LHCN-M2 (cell line): ENCODE results near the gene BNC2. TPM values are rescaled to one million over a fixed set of nuclear protein-coding genes. Genes with fewer than 3 reads are reported as not detected.
A peak's percentile ranks its signal among the peaks of the same experiment; 100 is the strongest.

Experiments used
- DNase-seq: peaks from one replicate; pipeline ENCODE4 v3.0.0-alpha.2; 2012; ENCODE audit warnings: low read depth
- total RNA-seq: library from RNA; depleted of rRNA; stranded (reverse); fragments of >200 nt; gene quantifications from 2 replicates; pipeline ENCODE4 v1.2.3, GENCODE V29; 2014

BNC2 gene
- total RNA-seq, 1 experiment from 2014 or later: 23.8 TPM

DNA sequence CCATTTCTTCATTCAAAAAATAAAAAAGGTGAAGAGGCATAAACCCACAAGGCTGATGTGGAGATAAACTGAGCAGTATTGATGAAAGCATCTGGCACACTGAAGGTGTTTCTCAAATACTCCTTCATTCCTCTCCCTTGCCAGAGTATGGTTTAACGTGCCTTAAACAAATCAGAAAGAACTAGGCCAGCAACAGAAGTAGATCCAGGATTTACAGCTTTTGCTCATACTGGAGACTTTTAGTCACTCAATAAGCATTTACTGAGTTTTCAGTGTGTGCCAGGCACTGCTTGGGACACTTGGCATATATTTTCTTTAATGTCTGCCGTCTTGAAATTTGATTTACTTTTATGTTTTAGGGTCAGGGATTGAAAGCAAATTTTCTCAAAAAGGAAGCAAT, 53.0 kb downstream of the BNC2 start:
- DNase-seq: no peak

DNA sequence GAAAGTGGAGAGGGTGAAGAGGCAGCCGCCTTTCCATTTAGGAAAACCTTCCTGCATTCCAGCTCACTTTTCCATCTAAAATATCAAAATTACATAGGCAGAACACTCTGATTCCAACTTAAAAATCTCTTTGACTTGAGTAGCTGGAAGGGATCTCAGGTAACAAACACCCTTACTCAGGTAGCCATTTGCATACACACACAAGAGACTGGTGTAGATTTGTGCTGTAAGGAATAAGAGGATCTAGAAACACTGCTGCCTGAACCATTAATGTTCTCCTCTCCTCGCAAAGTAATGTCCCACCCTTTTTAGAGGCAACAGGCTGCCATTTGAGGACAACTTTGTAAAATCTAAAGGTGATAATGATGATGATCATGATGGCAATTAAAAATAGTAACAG, 53.5 kb downstream of the BNC2 start:
- DNase-seq: no peak

DNA sequence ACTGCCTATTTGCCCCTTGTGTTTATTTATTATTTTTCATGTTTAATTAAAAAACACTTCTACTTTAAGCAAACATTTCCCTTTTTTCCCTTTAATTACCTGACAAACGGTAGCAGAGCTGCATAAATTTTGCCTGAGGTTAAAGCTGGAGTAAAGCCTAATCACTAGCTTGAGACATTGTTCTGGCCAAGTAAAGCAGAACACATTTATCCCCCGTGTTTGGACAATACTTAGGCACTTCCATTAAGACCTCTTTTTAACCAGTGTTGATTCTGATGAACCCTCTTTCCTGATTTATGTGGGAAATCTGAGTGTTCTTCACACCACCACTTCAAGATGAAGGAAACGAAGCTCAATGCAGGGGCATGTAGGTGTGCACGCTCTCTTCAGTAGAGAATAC, 54.5 kb downstream of the BNC2 start:
- DNase-seq: no peak

DNA sequence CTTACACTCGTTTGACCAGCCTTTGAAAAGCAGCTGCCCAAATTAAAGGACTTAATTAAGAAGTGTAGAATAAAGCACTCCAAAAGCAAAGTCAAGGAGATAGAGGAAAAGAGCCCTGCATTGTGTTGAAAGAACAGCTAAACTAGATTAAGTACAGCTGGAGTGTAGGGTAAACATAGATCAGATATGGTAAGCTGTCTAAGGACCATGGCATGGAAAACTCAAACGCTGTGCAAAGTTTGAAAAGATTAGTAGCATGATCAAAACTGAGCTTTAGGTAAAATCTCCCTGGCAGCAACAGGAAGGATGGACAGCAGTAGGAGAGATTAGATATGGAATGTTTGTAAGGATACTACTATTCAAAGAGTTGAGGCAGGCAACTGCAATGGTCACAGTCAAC, 55.4 kb downstream of the BNC2 start:
- DNase-seq: no peak

DNA sequence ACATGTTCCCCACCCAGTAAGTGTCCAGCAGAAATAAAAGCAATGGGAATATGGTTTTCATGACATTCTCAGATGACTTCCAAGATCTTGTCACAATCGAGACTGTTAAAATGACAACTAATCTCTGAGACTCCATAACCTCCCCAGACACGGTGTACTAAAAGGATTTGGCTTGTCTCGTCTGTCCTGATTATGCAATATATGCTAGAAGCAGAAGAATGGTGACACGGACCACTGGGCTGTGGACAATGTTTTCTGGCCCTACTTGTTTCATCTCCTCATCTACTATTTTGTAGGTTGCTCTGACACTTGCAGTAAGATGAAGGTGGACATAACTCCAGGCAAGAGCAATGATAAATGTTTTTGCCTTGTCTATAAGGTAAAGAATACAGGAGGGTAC, 56.6 kb downstream of the BNC2 start:
- no peak for DNase-seq

DNA sequence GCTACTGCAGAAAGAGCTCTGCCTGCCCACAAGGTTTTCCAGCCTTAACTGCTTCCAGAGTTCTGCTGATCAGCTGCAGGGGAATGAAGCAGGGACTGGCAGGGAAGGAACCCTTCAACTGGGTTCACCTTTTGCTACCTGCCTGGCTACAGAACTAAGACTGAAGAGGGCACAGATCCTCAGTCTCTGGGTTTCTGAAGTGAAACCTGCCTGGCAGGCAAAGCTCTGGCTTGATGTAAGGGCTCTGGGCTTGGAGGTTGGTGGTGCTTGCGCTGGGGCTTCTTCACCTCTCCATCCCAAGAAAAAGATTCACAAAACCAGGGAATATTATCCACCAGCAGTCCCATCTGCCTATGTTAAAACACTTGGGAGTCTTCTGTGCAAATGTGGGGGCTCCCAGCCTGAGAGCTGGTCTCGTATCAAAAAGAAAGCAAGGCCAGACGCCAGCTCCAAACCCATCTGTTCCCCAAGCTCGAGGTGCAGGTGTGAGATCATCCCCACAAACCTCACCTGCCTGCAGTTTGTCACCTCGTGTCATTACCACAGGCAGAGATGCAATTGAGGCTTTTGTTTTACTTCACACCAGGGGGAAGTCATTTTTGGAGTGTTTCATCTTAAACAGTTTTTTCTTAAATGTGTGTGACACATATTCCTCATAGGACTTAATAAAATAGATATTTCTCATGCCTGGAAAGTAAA, 58.3 kb downstream of the BNC2 start:
- no peak for DNase-seq

DNA sequence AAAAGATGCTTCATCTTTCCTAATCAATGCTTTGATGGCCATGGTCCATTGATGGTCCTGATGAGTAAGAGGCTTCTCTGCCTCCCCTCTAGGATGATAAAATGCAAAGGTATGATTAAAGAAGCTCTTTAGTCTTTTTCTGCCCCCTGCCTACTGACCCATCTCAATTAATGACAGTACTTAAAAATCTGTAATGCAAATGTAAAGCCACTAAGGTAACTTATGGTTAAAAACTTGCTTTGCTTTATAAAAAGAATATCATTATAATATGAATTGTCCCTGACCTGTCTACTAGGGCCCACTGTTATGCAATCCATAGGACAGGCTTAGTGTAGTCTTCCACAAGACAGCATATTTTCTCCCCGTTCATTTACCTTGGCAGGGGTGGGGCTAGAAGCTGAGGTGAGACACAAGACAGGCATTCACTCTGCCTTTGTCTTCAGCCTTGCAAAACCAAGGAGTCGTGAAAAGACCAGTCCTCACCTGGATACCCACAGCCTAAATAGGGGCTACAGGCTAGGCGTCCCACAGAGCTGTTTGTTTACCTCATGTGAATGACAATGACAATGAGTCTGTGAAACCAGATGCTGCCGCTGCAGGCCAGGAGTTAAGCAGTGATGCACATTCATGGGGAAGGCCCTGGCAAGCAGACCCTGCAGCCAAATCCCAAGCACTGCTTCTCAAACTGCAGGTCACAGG, 60.4 kb downstream of the BNC2 start:
- DNase-seq: no peak

DNA sequence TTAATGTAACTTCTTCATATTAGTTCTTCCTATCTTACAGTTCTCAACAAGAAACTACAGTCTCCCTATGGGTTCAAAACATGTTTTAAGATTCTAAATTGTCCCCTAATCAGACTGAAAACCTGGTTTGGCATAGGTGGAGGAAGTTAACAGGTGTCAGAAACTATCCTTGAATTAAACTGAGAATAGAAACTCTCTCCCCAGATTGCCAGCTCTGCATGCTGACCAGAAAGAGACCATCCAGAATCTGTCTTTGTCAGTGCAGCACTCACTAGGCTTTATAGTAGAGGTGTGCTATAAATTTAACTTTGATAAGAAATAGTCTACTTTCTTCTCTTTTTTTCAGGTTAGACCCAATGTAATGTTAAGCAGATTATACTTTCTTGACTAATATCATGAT, 63.8 kb downstream of the BNC2 start:
- no peak for DNase-seq

DNA sequence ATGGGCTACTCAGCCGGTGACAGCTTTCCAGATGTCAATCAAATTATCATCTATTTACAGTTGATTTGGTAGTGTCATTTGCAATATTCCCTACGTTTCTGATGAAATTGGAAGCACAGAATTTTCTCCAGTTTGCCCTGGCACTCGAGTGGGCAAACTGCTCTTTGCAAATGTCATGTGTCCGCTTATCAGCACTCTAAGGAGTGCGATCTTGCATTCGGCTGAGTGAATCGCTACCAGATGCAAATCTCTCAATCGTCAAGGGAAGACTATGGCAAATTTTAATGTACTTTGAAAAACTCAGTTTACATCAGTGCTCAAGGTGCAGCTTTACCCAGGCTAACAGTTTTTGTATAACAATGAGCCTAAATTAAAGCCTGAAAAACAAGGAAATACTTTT, 66.8 kb downstream of the BNC2 start:
- no peak for DNase-seq

DNA sequence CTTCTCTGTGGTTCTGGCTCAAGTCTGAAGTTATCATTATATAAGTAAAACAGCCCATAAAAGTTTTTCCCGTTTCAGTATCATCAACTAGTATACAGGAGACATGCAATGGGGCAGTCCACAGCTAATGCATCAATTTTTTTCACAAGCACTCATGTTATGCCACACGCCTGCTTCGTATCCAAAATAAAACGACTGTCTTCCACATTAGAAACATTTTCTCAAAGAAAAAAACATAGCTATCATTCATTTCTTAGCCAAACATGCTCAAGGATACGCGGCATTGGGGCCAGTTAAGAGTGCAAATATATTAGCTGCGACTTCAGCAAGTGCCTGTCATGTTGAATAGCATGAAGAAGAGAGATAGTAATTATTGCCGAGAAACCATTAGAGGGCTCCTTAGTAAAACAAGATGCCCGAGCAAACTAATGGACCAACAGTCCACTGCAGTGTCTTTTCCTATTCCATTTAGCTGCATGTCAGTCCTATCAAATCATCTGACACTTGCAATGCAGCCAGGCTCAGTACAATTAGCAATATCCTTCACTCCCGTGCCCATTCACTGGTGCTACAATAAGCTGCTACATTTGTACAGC, 68.5 kb downstream of the BNC2 start:
- DNase-seq: no peak

DNA sequence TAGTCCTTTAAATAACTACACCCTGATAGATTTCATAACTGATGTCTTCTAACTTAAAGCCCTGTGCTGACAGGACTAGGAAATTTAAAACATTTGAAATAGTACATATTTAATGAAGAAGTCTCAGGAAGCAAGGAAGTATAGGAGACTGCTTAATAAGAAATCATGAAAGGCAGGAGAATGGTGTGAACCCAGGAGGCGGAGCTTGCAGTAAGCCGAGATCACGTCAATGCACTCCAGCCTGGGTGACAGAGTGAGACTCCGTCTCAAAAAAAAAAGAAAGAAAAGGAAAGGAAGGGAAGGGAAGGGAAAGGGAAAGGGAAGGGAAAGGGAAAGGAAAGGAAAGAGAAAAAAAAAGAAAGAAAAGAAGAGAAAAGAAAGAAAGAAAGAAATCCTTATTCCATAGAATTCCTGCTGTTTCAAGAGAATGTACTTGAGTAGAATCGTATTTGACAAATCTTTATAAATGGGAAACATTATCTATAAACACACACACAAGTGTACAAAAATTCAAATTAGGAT, 74.1 kb downstream of the BNC2 start:
- DNase-seq: no peak

DNA sequence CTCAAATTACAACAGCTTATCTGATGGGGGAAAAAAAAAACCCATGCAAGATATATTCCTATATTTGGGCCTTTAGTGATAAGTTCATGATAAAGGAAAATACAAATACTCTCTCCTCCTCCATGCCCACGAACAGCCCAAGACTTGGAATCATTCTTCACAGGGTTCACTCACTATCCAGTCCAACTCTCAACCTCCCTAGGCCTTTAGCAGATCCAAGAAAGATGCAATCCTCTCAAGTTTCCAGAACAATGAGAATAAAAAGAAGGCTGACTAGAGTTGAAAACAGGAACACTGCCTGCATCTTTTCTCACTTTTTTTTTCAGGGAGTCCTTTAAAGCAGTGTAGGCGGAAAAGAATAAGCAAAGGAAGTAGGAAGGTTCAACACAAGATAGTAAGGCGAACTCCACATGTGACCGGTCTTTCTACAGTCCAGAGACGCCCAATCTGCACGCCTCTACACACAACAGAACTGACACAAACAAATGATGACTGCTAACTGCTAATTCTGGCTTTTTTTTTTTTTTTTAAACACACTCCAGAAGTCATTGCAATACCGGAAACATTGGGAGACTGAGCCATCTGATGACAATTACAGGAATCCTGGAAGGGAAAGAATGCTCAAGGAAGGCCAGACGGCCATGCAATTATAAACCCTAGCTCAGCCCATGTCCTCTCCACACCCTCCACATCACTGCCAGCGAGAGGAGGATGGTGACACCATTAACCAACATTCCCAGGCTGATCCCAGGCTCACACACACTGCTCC, 75.4 kb downstream of the BNC2 start:
- DNase-seq: peak; percentile 73

DNA sequence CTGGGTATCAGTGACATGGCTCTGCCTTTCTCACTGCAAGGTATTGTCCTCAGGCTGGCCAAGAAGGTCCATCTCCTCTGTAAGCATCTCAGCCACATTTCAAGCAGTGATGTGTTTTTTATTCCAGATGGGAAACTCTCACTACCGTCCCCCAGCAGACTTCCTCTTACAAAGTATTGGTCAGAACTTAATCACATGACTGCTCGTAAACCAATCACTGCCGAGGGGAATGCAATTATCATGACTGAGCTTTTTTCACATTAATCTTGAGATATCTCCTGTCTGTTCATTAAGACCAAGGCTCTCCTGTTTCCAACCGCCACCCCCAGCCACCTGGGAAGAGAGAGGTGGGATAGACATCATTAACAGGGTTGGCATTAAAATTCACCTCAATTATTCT, 76.4 kb downstream of the BNC2 start:
- no peak for DNase-seq

DNA sequence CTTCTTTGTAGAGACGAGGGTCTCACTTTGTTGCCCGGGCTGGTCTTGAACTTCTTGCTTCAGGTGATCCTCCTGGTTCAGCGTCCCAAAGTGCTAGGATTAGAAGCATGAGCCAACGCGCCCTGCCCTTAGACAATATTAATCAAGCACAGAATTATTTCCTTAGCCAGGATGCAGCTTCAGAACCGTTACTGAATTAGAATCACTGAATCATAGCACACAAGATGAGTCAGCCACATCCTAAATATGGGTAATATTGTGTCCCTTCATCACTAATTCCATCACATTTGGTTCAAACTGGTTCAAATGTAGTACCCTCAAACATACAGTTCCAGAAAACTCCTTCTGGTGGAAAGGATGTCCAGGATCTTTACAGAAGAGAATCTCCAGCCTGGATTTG, 82.7 kb downstream of the BNC2 start:
- peak; percentile 59 for DNase-seq

DNA sequence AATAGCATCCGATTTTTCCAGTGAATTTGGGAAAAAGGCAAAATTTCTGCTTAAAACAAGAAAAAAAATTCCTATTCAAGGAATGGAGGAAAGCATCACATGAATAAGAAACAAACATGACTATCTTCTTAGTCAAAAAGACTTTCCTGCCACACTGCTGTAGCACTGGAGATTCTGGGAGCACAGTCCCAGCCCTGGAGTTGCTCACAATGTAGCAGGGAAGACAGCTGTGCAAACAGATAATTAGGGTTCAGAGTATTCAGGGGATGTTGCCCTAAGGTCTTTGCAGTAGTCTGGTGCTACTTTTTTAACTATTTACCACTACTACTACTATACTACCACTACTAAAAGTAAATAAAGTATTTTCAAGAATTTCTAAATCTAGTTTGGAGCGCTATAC, 86.5 kb downstream of the BNC2 start:
- DNase-seq: peak; percentile 85

DNA sequence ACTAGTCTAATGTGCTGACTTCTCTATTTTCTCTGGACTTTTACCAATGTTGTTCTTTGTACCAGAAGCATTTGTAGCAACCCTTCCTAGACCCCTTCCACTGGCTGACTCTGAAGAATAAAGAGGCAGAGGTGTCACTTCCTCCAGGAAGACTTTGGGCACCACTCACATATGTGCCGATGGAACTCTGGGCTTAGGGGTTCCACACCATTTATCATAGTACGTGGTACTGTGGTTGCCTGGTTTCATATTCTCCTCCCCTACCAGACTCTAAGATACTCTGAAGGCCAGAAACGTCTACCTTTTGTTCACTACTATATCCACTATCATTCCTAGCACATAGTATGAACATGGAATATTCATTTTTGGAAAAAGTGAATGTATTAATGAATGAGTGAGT, 88.0 kb downstream of the BNC2 start:
- DNase-seq: no peak

DNA sequence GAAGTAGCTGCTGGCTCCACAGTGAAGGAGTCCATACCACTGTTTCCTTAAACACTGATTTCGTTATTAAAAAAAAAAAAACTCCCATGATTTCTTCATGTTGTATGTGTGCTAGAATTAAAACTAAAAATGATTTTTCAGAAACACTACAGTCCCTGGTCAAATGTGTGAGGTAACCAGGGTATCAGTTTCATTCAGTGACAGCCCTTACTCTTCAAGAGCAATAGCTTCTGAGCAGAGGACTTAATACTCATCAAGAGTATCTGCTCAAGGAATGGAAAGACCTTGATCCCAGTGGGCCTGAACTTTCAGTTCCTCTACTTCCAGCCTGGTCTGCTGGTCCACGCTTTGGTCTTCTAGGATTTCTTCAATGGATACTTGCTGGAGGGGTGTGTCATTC, 95.1 kb downstream of the BNC2 start:
- DNase-seq: no peak

DNA sequence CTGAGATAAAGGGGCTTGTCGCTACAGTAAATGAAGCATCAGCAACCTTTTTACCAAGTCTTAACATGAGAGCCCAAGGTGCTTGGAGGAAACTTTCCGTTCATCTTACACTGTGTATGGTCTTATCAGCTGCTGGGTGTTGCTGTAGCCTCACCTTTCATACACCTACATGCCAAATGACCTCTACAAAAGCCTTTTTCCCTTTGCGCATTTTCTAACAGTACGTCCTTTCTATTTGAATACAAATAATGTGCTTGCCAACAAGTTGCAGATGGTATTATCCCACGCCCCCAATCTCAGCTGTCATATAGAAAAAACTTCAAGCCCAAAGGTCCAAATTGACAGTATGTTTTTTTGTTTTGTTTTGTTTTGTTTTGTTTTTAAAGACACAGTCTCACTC, 96.9 kb downstream of the BNC2 start:
- no peak for DNase-seq

DNA sequence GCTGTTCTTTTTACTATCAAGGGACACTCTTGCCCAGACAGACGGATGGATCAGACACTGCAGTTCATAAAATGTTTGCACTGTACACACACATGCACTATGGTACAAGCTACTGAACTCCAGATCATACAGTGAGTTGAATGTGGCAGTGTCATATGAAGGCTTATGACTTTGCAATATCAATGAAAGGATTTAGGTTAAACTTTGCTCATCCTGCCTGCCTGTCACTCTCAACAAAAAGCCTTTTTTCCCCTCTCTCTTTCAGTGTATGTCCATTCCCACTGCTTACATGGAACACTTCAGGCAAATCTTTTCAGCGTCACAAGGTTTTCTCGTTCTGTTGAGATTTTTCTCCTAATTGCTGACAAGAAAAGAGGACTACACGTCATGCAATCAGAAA, 97.4 kb downstream of the BNC2 start:
- no peak for DNase-seq

DNA sequence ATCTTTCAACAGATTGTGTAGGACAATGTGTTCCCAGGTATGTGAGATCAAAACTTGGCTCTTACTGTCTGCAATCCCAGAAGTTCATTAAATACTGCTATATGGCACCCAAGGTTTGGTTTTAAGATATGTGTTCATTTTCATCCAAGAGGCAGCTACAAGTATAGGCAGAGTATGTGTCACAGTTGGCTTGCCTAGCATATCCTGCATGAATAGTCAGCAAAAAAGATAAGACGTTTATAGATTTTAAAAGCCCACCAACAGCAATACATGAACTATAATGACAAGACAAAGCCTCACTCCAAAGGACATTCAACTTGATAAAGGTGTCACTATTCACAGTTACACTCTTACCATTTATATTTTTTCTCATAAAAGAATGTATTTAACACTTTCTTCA, 99.1 kb downstream of the BNC2 start:
- no peak for DNase-seq

DNA sequence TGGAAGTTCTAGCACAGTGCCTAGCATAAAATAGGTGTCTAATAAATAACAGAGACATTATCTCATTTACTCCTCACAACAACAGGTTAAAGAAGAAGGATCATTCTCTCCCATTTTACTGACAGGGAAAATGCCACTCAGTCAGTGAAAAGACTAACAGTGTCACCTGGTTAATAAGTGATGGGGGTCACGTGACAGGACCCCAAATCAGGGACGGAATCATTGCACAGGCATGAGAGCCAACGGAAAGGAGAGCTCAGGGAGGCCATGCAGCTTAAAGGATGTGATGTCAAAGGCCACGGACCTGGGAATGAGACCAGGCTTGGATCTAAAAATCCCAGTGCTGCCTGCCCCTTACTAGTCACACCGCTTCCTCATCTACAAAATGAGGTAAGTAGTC, 101.2 kb downstream of the BNC2 start:
- no peak for DNase-seq

DNA sequence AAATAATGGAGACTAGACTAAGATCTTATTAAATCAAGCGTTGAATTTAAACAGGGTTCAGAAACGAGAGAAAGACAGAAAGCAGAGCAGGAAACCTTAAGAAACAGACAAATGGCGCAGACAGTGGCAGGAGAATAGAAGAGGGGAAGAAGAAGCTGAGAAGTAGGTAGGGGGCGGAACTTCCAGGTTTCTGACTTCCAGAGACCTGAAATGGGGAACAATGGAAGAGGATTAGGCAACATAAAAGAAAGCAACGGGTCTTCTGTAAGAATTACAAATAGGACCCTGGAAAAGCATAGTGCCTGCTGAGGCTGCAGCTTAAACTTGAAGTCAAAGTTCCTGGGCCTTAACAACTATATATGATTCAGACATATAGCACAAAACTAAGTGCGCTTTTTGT, 101.7 kb downstream of the BNC2 start:
- DNase-seq: no peak
